Lung (tissue), 5 donors: ENCODE data around the gene GINS3. TPM values are rescaled to one million over a fixed set of nuclear protein-coding genes. Genes with fewer than 3 reads are reported as not detected.

Experiments used
- polyA plus RNA-seq, 2 donors: library from polyadenylated mRNA; stranded (reverse); fragments of 200-250 nt; gene quantifications; one replicate each; pipeline ENCODE4 v1.2.1, GENCODE V29; 2013
- small RNA-seq: library from RNA; depleted of rRNA; stranded (forward); fragments of <200 nt; gene quantifications from one replicate; pipeline ENCODE3, GENCODE V24; 2014; ENCODE audit warnings: low replicate concordance
- total RNA-seq, 2 donors: library from RNA; depleted of rRNA in 1 of 2; stranded (reverse); fragments of >200 nt in 1 of 2; gene quantifications; one replicate each; pipeline ENCODE4 v1.2.1, GENCODE V29; 2014 to 2021
- donor health status: Bipolar disorder and iron deficiency.
- donor health status: healthy.
- donor health status: DM: yes; HTN: yes; CAD: no.

Gene GINS3
- total and polyA plus RNA-seq, 4 donors, result 2.7 to 5.1 (median 3.4) TPM

Small RNA genes within 50 kb of the gene (small RNA-seq; reads per million reads assigned to genes)
- not detected for gene RNU6-1110P
- not detected for gene RNU6-269P

Other genes starting within 250 kb of the GINS3 start
- gene CSNK2A2, start 194.4 kb upstream of the GINS3 start, total RNA-seq, result 10 to 100 TPM; 52.6 to 74.7 TPM
- 10 to 100 TPM; 18.6 to 29.3 TPM for gene CSNK2A2, start 194.4 kb upstream of the GINS3 start, polyA plus RNA-seq
- gene PRSS54, start 97.4 kb upstream of the GINS3 start, total RNA-seq, result not detected
- gene PRSS54, start 97.4 kb upstream of the GINS3 start, polyA plus RNA-seq, result under 1 TPM in 1 of 2 donors, not detected in 1; 0.14 TPM
- gene NDRG4, start 107.7 kb downstream of the GINS3 start, total RNA-seq, result 10 to 100 TPM; 10.7 to 18.7 TPM
- gene NDRG4, start 107.7 kb downstream of the GINS3 start, polyA plus RNA-seq, result 10 to 100 TPM in 1 of 2 donors, 1 to 10 TPM in 1; 5.3 to 17.8 TPM
- gene SETD6, start 123.0 kb downstream of the GINS3 start, total RNA-seq, result 10 to 100 TPM; 16.5 to 21.5 TPM
- 10 to 100 TPM; 10.6 to 14.8 TPM for gene SETD6, start 123.0 kb downstream of the GINS3 start, polyA plus RNA-seq
- gene CNOT1, start 237.4 kb downstream of the GINS3 start, total RNA-seq, result 100 to 1,000 TPM; 147 to 187 TPM
- 10 to 100 TPM; 35.6 to 93.4 TPM for gene CNOT1, start 237.4 kb downstream of the GINS3 start, polyA plus RNA-seq